ENCODE data around the gene NUDCD3. TPM values are rescaled to one million over a fixed set of nuclear protein-coding genes. Genes with fewer than 3 reads are reported as not detected.

The NUDCD3 gene
- total and polyA plus RNA-seq, 8 donors, result 12.9 to 147 (median 29.5) TPM

DNA sequence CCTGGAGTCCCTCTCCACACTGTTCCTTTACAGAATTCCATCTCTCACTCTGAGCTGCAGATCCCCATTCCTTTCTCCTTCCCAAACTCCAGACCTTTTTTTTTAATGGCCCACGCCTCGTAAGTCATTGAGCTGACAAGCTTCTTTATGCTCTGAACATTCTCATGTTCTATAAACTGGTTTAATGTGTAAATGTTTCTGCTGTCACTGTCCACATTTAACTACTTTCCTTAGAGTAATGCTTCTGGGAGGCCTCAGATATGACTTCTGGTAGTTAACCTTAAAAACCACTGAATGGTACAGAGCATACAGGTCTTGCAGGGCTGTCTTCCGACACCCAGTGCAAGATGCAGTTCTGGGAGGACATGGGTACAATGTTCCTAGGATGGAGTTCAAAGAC is 94.0 kb downstream of the NUDCD3 start:
- 90 to 99% (median 96%) methylated on average over 3 of the region's 3 CpGs for WGBS, 5 donors
- H3K27ac ChIP-seq, result no peak overlapping the region
- intact Hi-C loops (cut with DNase I; ENCODE audit: low total_unique reads), result no loop called here
- peaks cover 14 to 82% (median 65%) of the 10 kb centered on the region in 4 donors for H3K36me3 ChIP-seq
- no peak overlapping the region for H3K4me3 ChIP-seq
- TF ChIP-seq EP300 (IDR thresholded peaks at IDR 0.05) (no peak), POLR2AphosphoS5 (IDR thresholded peaks at IDR 0.05) (no peak), POLR2A (IDR thresholded peaks at IDR 0.05) (no peak)
- TF ChIP-seq, protein P1, sequence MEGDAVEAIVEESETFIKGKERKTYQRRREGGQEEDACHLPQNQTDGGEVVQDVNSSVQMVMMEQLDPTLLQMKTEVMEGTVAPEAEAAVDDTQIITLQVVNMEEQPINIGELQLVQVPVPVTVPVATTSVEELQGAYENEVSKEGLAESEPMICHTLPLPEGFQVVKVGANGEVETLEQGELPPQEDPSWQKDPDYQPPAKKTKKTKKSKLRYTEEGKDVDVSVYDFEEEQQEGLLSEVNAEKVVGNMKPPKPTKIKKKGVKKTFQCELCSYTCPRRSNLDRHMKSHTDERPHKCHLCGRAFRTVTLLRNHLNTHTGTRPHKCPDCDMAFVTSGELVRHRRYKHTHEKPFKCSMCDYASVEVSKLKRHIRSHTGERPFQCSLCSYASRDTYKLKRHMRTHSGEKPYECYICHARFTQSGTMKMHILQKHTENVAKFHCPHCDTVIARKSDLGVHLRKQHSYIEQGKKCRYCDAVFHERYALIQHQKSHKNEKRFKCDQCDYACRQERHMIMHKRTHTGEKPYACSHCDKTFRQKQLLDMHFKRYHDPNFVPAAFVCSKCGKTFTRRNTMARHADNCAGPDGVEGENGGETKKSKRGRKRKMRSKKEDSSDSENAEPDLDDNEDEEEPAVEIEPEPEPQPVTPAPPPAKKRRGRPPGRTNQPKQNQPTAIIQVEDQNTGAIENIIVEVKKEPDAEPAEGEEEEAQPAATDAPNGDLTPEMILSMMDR (IDR thresholded peaks at IDR 0.05), result no peak
- H3K27me3 ChIP-seq, result no peaks in the 10 kb centered on the region
- peaks cover 0 to 7% (median 5%) of the 10 kb centered on the region in 4 donors for H3K4me1 ChIP-seq
- DNase-seq, result no peak
- H3K9me3 ChIP-seq, result no peaks in the 10 kb centered on the region

DNA sequence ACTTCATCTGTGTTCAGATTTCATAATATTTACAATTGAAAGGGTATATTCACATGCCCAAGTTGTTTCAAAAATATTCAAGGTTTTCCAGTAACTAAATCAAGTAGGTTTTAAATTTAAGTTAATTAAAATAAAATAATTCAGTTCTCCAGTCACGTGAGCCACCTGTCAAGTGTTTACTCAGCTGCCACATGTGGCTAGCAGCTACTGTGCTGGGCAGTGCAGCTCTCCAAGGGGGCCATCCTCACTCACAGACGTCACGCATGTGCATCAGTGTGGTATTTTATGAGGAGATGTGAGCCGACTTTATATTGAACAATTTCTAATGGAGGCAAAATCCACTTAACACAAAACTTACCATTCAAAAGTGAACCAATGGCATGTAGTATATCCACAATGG is 95.4 kb downstream of the NUDCD3 start:
- Histone ChIP-seq H3K36me3 (peaks cover 28 to 83% (median 67%) of the 10 kb centered on the region in 4 donors), H3K27me3 (no peaks in the 10 kb centered on the region), H3K27ac (no peak overlapping the region), H3K4me3 (no peak overlapping the region), H3K4me1 (peaks cover 0 to 4% (median 0%) of the 10 kb centered on the region in 4 donors), H3K9me3 (no peaks in the 10 kb centered on the region)
- TF ChIP-seq POLR2A (IDR thresholded peaks at IDR 0.05), result no peak
- no peak for TF ChIP-seq EP300 (IDR thresholded peaks at IDR 0.05)
- no peak for TF ChIP-seq POLR2AphosphoS5 (IDR thresholded peaks at IDR 0.05)
- TF ChIP-seq, protein P1 (IDR thresholded peaks at IDR 0.05), result no peak
- WGBS, 5 donors, result 82 to 89% (median 83%) methylated on average over 4 of the region's 4 CpGs
- peak in 1 of 2 donors; percentile 21 for DNase-seq
- intact Hi-C loops (cut with DNase I; ENCODE audit: low total_unique reads), result no loop called here

DNA sequence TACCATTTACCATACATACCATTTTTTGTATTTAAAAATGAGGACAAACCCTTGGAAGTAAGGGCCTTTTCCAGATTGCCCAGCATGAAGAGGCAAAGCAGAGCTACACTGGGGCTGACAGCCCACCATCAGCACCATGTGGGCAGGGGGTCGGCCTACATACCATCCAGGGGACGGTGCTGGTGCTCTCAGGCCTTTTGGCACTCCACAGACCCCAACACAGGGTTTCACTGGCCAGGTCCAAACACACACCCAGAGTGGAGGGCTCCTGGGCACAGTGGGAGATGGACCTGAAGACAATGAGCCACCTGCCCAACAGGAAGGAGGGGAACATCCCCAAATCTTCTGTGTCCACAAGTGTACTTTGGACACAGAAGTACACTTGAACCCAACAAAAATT is 95.8 kb downstream of the NUDCD3 start:
- intact Hi-C loops (cut with DNase I; ENCODE audit: low total_unique reads), result no loop called here
- DNase-seq, result no peak
- Histone ChIP-seq H3K4me3 (no peak overlapping the region), H3K4me1 (peaks cover 0 to 4% (median 0%) of the 10 kb centered on the region in 4 donors), H3K27me3 (no peaks in the 10 kb centered on the region), H3K9me3 (no peaks in the 10 kb centered on the region), H3K36me3 (peaks cover 33 to 84% (median 68%) of the 10 kb centered on the region in 4 donors), H3K27ac (no peak overlapping the region)
- WGBS, 5 donors, result 86 to 96% (median 92%) methylated on average over 2 of the region's 2 CpGs
- no peak for TF ChIP-seq POLR2A (IDR thresholded peaks at IDR 0.05)
- TF ChIP-seq POLR2AphosphoS5 (IDR thresholded peaks at IDR 0.05), result no peak
- no peak for TF ChIP-seq EP300 (IDR thresholded peaks at IDR 0.05)
- TF ChIP-seq, protein P1 (IDR thresholded peaks at IDR 0.05), result no peak

DNA sequence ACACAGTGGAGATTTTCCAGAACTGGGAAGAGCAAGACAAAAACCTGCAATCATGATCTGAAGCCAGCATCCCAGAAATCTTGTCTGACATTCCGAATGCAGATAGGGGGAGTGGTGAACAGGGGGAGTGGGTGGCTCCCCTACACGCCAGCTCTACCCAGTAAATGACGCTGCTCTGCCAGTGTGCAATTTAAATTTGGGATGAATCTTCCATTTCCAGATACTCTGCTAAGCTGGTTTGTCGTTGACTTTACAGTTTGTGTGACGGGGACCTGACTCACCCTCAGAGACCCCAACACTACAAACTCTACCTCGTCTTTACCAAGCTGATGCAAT is 96.4 kb downstream of the NUDCD3 start:
- no peaks in the 10 kb centered on the region for H3K9me3 ChIP-seq
- H3K4me3 ChIP-seq, result no peak overlapping the region
- TF ChIP-seq EP300 (IDR thresholded peaks at IDR 0.05), result no peak
- no peak for TF ChIP-seq POLR2A (IDR thresholded peaks at IDR 0.05)
- TF ChIP-seq POLR2AphosphoS5 (IDR thresholded peaks at IDR 0.05), result no peak
- TF ChIP-seq, protein P1 (IDR thresholded peaks at IDR 0.05), result no peak
- H3K27me3 ChIP-seq, result no peaks in the 10 kb centered on the region
- peaks cover 34 to 84% (median 71%) of the 10 kb centered on the region in 4 donors for H3K36me3 ChIP-seq
- 91 to 97% (median 95%) methylated on average over 6 of the region's 6 CpGs for WGBS, 5 donors
- H3K27ac ChIP-seq, result no peak overlapping the region
- DNase-seq, result no peak
- intact Hi-C loops (cut with DNase I; ENCODE audit: low total_unique reads), result no loop called here
- H3K4me1 ChIP-seq, result peaks cover 0 to 4% (median 0%) of the 10 kb centered on the region in 4 donors
